H1 (cell line): Measurements from ENCODE around the gene GALR2. TPM values are rescaled to one million over a fixed set of nuclear protein-coding genes. Genes with fewer than 3 reads are reported as not detected.

Source experiments
- CTCF ChIA-PET: fragments of 300-600 bp; sonication (Branson Sonifier 250); formaldehyde crosslinking; loops from one replicate; lab custom pipeline; 2021; ENCODE audit not compliant: partially characterized antibody; lab: Charles Lee
- POLR2A ChIA-PET: fragments of 300-600 bp; sonication (Branson Sonifier 250); formaldehyde crosslinking; loops from one replicate; lab custom pipeline; 2021; ENCODE audit warnings: inconsistent platforms; ENCODE audit not compliant: partially characterized antibody; lab: Charles Lee
- DNase-seq, 2 experiments: peaks; one replicate each; pipeline versions ENCODE4 v3.0.0 to v3.0.0-alpha.2; 2010 to 2022; ENCODE audit warnings: low spot score in 2 of 2, low read depth in 1 of 2, mixed read lengths in 1 of 2
- FAIRE-seq: peaks from 2 replicates; lab custom pipeline; 2011; peaks lifted over from hg19 to GRCh38; lab: Jason Lieb, UNC
- H2AFZ ChIP-seq: 2 replicates; pipeline ENCODE4 v1.8.1; 2012; ENCODE audit warnings: low read length, inconsistent platforms
- H2AK5ac ChIP-seq: 2 replicates; pipeline ENCODE4 v1.6.1; 2013; ENCODE audit warnings: low read depth, low read length
- H2BK120ac ChIP-seq: replicated peaks from 2 replicates; pipeline ENCODE3; 2013; ENCODE audit warnings: low read depth, low read length, inconsistent platforms
- H2BK12ac ChIP-seq: 2 replicates; pipeline ENCODE4 v1.6.1; 2013; ENCODE audit warnings: low read depth, low read length
- H2BK15ac ChIP-seq: 2 replicates; pipeline ENCODE4 v1.6.1; 2013; ENCODE audit warnings: low read length
- H2BK20ac ChIP-seq: 2 replicates; pipeline ENCODE4 v1.6.1; 2013; ENCODE audit warnings: low read length
- H2BK5ac ChIP-seq: 2 replicates; pipeline ENCODE4 v1.6.1; 2013; ENCODE audit warnings: low read depth, low read length
- H3K14ac ChIP-seq: 2 replicates; pipeline ENCODE4 v1.6.1; 2013; ENCODE audit warnings: inconsistent platforms; ENCODE audit not compliant: insufficient read length
- H3K18ac ChIP-seq: 2 replicates; pipeline ENCODE4 v1.6.1; 2013; ENCODE audit warnings: low read length; ENCODE audit errors: extremely low read depth
- H3K23ac ChIP-seq: 2 replicates; pipeline ENCODE4 v1.6.1; 2013; ENCODE audit warnings: inconsistent platforms; ENCODE audit not compliant: insufficient read length
- H3K23me2 ChIP-seq: 2 replicates; pipeline ENCODE4 v1.6.1; 2013; ENCODE audit warnings: low read depth, low read length
- H3K27ac ChIP-seq: 2 replicates; pipeline ENCODE4 v1.6.1; 2011; ENCODE audit warnings: low read depth, low read length, inconsistent platforms
- H3K27me3 ChIP-seq, 4 experiments: replicated peaks in 1 of 4; 1 replicate in 1 of 4; 2 replicates in 3 of 4; pipeline versions ENCODE4 v1.6.1 to v1.8.1; 2011 to 2013; ENCODE audit warnings: low read length in 3 of 4, mild to moderate bottlenecking in 3 of 4, inconsistent platforms in 2 of 4, mixed read lengths in 2 of 4, moderate library complexity in 1 of 4; ENCODE audit not compliant: control insufficient read depth in 3 of 4, insufficient read depth in 3 of 4; ENCODE audit errors: extremely low read depth in 1 of 4
- H3K36me3 ChIP-seq, 4 experiments: 2 replicates each; pipeline versions ENCODE4 v1.6.1 to v1.8.1; 2011 to 2013; ENCODE audit warnings: mild to moderate bottlenecking in 4 of 4, low read length in 3 of 4, moderate library complexity in 2 of 4, control low read depth in 1 of 4, inconsistent platforms in 1 of 4; ENCODE audit not compliant: insufficient read depth in 4 of 4, control insufficient read depth in 2 of 4
- H3K4ac ChIP-seq: replicated peaks from 2 replicates; pipeline ENCODE3; 2013; ENCODE audit warnings: low read length, low read depth, mixed read lengths, inconsistent platforms; ENCODE audit not compliant: insufficient read length
- H3K4me1 ChIP-seq, 4 experiments: replicated peaks in 1 of 4; 1 replicate in 1 of 4; 2 replicates in 3 of 4; pipeline versions ENCODE4 v1.6.1 to v1.8.1; 2011 to 2013; ENCODE audit warnings: low read length in 3 of 4, inconsistent platforms in 2 of 4, mixed read lengths in 1 of 4; ENCODE audit not compliant: insufficient read depth in 4 of 4, control insufficient read depth in 3 of 4
- H3K4me2 ChIP-seq, 2 experiments: 2 replicates each; pipeline versions ENCODE4 v1.6.1 to v1.8.1; 2011 to 2013; ENCODE audit warnings: low read depth in 2 of 2, low read length in 2 of 2, control low read depth in 1 of 2, inconsistent platforms in 1 of 2, mild to moderate bottlenecking in 1 of 2; ENCODE audit not compliant: insufficient read depth in 1 of 2
- H3K4me3 ChIP-seq, 4 experiments: fragments of 200-600, 300-600 bp in 1 of 4; sonication (generic), shearing (Covaris generic), sonication (Bioruptor Twin) in 1 of 4; 2 replicates each; pipeline versions ENCODE4 v1.5.1 to v1.8.1; 2011 to 2016; ENCODE audit warnings: low read length in 4 of 4, low read depth in 3 of 4, control low read depth in 2 of 4, inconsistent platforms in 2 of 4, mild to moderate bottlenecking in 2 of 4, mixed read lengths in 1 of 4, moderate library complexity in 1 of 4; ENCODE audit not compliant: insufficient read depth in 2 of 4; ENCODE audit errors: extremely low read depth in 1 of 4
- H3K56ac ChIP-seq: replicated peaks from 2 replicates; pipeline ENCODE3; 2013; ENCODE audit warnings: low read depth, mild to moderate bottlenecking, mixed read lengths, low read length, inconsistent platforms; ENCODE audit not compliant: insufficient read length
- H3K79me1 ChIP-seq: 2 replicates; pipeline ENCODE4 v1.6.1; 2013; ENCODE audit warnings: low read depth, low read length, control low read depth
- H3K79me2 ChIP-seq, 2 experiments: 2 replicates each; pipeline versions ENCODE4 v1.6.1 to v1.8.1; 2012 to 2013; ENCODE audit warnings: low read length in 2 of 2, mild to moderate bottlenecking in 2 of 2, inconsistent platforms in 1 of 2; ENCODE audit not compliant: insufficient read depth in 2 of 2, control insufficient read depth in 1 of 2
- H3K9ac ChIP-seq, 4 experiments: replicated peaks in 1 of 4; 1 replicate in 1 of 4; 2 replicates in 3 of 4; pipeline versions ENCODE4 v1.6.1 to v1.8.1; 2011 to 2013; ENCODE audit warnings: low read depth in 3 of 4, low read length in 3 of 4, control low read depth in 2 of 4, mild to moderate bottlenecking in 2 of 4, moderate library complexity in 2 of 4, inconsistent platforms in 1 of 4; ENCODE audit errors: extremely low read depth in 1 of 4
- H3K9me3 ChIP-seq, 2 experiments: 2 replicates each; pipeline versions ENCODE4 v1.6.1 to v1.8.1; 2012 to 2013; ENCODE audit warnings: mild to moderate bottlenecking in 2 of 2, moderate library complexity in 2 of 2, control low read depth in 1 of 2, inconsistent platforms in 1 of 2, low read depth in 1 of 2, low read length in 1 of 2, mixed read lengths in 1 of 2; ENCODE audit not compliant: insufficient read depth in 2 of 2
- H4K20me1 ChIP-seq, 2 experiments: replicated peaks in 1 of 2; 2 replicates each; pipeline versions ENCODE3 to v1.8.1; 2011 to 2013; ENCODE audit warnings: inconsistent platforms in 2 of 2, low read length in 2 of 2, mild to moderate bottlenecking in 1 of 2; ENCODE audit not compliant: insufficient read depth in 2 of 2, control insufficient read depth in 1 of 2
- H4K5ac ChIP-seq: 2 replicates; pipeline ENCODE4 v1.6.1; 2013; ENCODE audit warnings: low read length, low read depth, mixed read lengths, inconsistent platforms; ENCODE audit not compliant: insufficient read length
- H4K8ac ChIP-seq: 2 replicates; pipeline ENCODE4 v1.8.0; 2013; ENCODE audit warnings: mild to moderate bottlenecking, moderate library complexity, low read length, inconsistent platforms; ENCODE audit not compliant: insufficient read depth; ENCODE audit errors: extremely low read depth
- H4K91ac ChIP-seq: replicated peaks from 2 replicates; pipeline ENCODE3; 2013; ENCODE audit warnings: low read length, mixed read lengths, inconsistent platforms; ENCODE audit not compliant: insufficient read length
- CHD2 ChIP-seq: IDR thresholded peaks from 2 replicates; pipeline ENCODE4 v1.6.1; 2012; ENCODE audit warnings: low read length, improper control_type of control experiment
- EP300 ChIP-seq, 2 experiments: IDR thresholded peaks; 1 replicate in 1 of 2; 2 replicates in 1 of 2; pipeline ENCODE4 v1.6.1; 2011 to 2012; ENCODE audit warnings: low read depth in 2 of 2, low read length in 2 of 2, mild to moderate bottlenecking in 2 of 2, borderline replicate concordance in 1 of 2, inconsistent platforms in 1 of 2, moderate library complexity in 1 of 2
- JUND ChIP-seq: IDR thresholded peaks from 2 replicates; pipeline ENCODE4 v1.6.1; 2011; ENCODE audit warnings: mild to moderate bottlenecking, improper control_type of control experiment, low read length
- KDM4A ChIP-seq: IDR thresholded peaks from one replicate; pipeline ENCODE4 v1.7.1; 2012; ENCODE audit warnings: low read depth, mild to moderate bottlenecking, moderate library complexity, low read length, inconsistent platforms; ENCODE audit not compliant: severe bottlenecking
- MAFK ChIP-seq: IDR thresholded peaks from 2 replicates; pipeline ENCODE4 v1.6.1; 2012; ENCODE audit warnings: low read depth, mild to moderate bottlenecking, improper control_type of control experiment, low read length
- PHF8 ChIP-seq: fragments of 200-600 bp; sonication (generic); conservative IDR thresholded peaks from 2 replicates; pipeline ENCODE4 v1.7.1; 2012; ENCODE audit warnings: low read depth, mild to moderate bottlenecking, inconsistent platforms, low read length, moderate library complexity
- POLR2A ChIP-seq, 2 experiments: IDR thresholded peaks; 1 replicate in 1 of 2; 2 replicates in 1 of 2; pipeline ENCODE4 v1.6.1; 2011; ENCODE audit warnings: low read depth in 2 of 2, low read length in 2 of 2, mild to moderate bottlenecking in 2 of 2; ENCODE audit errors: control extremely low read depth in 1 of 2
- RNF2 ChIP-seq: fragments of 200-900, 300-1000 bp; sonication (generic); IDR thresholded peaks from 2 replicates; pipeline ENCODE4 v1.7.1; 2016; ENCODE audit warnings: borderline replicate concordance, low read depth, mild to moderate bottlenecking, antibody characterized with exemption, low read length; ENCODE audit not compliant: poor library complexity, severe bottlenecking; ENCODE audit errors: missing control alignments
- SP2 ChIP-seq: IDR thresholded peaks from 2 replicates; pipeline ENCODE4 v1.6.1; 2012; ENCODE audit warnings: mild to moderate bottlenecking, low read length, inconsistent platforms
- SRF ChIP-seq: IDR thresholded peaks from 2 replicates; pipeline ENCODE4 v1.6.1; 2011; ENCODE audit warnings: mild to moderate bottlenecking, low read depth, low read length, moderate library complexity
- TAF1 ChIP-seq: IDR thresholded peaks from 2 replicates; pipeline ENCODE4 v1.6.1; 2011; ENCODE audit warnings: mild to moderate bottlenecking, low read depth, low read length
- WGBS, 2 experiments: shearing (Covaris generic) in 1 of 2; methylation state at CpG; one replicate each; pipeline versions ENCODE4 v1.1.6 to v1.1.7; 2013 to 2015; ENCODE audit warnings: low lambda C conversion rate in 2 of 2, mixed read lengths in 2 of 2, inconsistent platforms in 1 of 2, low coverage in 1 of 2, missing lambda C conversion rate in 1 of 2; ENCODE audit not compliant: insufficient replicate concordance in 2 of 2, insufficient coverage in 1 of 2, insufficient read length in 1 of 2; ENCODE audit errors: extremely low coverage in 1 of 2, missing lambda C conversion rate in 1 of 2; 5-methylcytosine and 5-hydroxymethylcytosine counted together
- polyA plus RNA-seq, 7 experiments: library from polyadenylated mRNA; depleted of rRNA in 3 of 7; stranded (reverse) in 5 of 7; unstranded in 2 of 7; fragments of >200 nt in 5 of 7; fragments of 200-250 nt in 2 of 7; gene quantifications; 1 replicate in 5 of 7; 2 replicates in 1 of 7; 4 replicates in 1 of 7; pipeline versions ENCODE4 v1.2.1 to v1.2.3, GENCODE V29; 2011 to 2013; ENCODE audit warnings: missing spikeins in 2 of 7, mixed read lengths in 2 of 7
- total RNA-seq: library from RNA; stranded (reverse); fragmentation: NEBNext Ultra II Directional; extraction: Animal tissue kit (Norgen Biotek cat#: 25700); gene quantifications from 2 replicates; pipeline ENCODE4 v1.2.1, GENCODE V29; 2021
- TF ChIP-seq, protein P1 (sequence below): IDR thresholded peaks from 2 replicates; pipeline ENCODE4 v1.6.1; 2012; ENCODE audit warnings: inconsistent platforms

The GALR2 gene
- total and polyA plus RNA-seq, 2 of the 8 experiments (the other 6 are each of a cell fraction or from before 2014, with no cell fraction given) = 0.86 to 2.2 TPM

DNA sequence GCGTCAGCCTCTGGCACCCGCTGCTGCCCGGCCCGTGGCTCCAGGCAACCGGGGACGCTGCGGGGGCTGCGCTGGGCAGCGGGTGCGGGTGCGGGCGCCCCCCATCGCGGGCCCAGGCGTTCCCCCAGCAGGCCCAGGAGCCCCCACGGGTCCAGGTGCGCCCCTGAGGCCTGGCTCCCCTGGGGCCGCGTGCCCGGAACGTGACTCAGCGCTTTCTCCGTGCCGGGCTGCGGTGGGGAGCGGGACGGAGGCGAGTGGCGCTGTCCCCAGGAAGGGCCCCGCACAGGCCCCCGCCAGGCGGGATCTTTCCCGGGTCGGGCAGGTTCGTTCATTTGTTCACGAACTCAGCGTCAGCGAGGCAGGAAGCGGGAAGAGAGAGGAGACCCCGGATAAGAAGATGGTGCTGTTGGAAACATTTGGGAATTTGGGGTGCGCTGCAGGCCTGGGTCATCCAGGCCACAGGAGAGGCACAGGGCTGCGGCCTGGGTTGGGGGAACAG, 47.4 kb downstream of the GALR2 start:
- peak in 1 of 2 experiments; percentile 79 for DNase-seq
- no peaks in the 10 kb centered on the region for H4K20me1 ChIP-seq
- H4K5ac ChIP-seq = no peak overlapping the region
- H3K27ac ChIP-seq = no peak overlapping the region
- H2BK12ac ChIP-seq = peak overlapping the region; percentile 68
- peaks cover 0 to 13% (median 7%) of the 10 kb centered on the region in 4 experiments; a peak in 4 of 7 replicates for H3K27me3 ChIP-seq
- H3K4me3 ChIP-seq = peak overlapping the region in 3 of 4 experiments; percentile 1 to 48 (median 10); a peak in 5 of 8 replicates
- H2AFZ ChIP-seq = no peak overlapping the region
- peaks cover 7 to 32% (median 19%) of the 10 kb centered on the region in 4 experiments for H3K4me1 ChIP-seq
- no peak overlapping the region for H3K14ac ChIP-seq
- peak overlapping the region; percentile 89; the same call in 1 of the 2 replicates for H2BK20ac ChIP-seq
- H3K79me2 ChIP-seq = no peaks in the 10 kb centered on the region
- no peak overlapping the region for H2AK5ac ChIP-seq
- peak overlapping the region; percentile 84 for H4K8ac ChIP-seq
- FAIRE-seq = no peak
- H3K9ac ChIP-seq = no peak overlapping the region; a peak in 1 of 7 replicates
- H3K56ac ChIP-seq = peak overlapping the region; percentile 49
- H3K36me3 ChIP-seq = no peaks in the 10 kb centered on the region
- no peaks in the 10 kb centered on the region for H3K9me3 ChIP-seq
- peak overlapping the region; percentile 89 for H4K91ac ChIP-seq
- H2BK15ac ChIP-seq = no peak overlapping the region
- WGBS, 2 experiments = 32% methylated on average over 34 of the region's 42 CpGs; no CpG with 5 or more reads in 1 of the 2 experiments
- no peak overlapping the region for H2BK120ac ChIP-seq
- H3K23me2 ChIP-seq = peaks cover 2% of the 10 kb centered on the region; the same call in 1 of the 2 replicates
- H3K79me1 ChIP-seq = no peaks in the 10 kb centered on the region
- POLR2A ChIA-PET = interaction anchor here (0.8 to 5.4 kb wide), 10 partner anchors 11 to 119 kb away, joined by 3 to 70 read pairs (median 4); partner anchors contain the start of genes EXOC7, FOXJ1 and GALR2
- H3K23ac ChIP-seq = no peak overlapping the region
- H3K4me2 ChIP-seq = peak overlapping the region; percentile 5 to 57; a peak in 3 of 4 replicates
- peak overlapping the region; percentile 28 for H3K4ac ChIP-seq
- peak overlapping the region; percentile 52; the same call in 1 of the 2 replicates for H2BK5ac ChIP-seq
- H3K18ac ChIP-seq = peak overlapping the region; percentile 34
- CTCF ChIA-PET = interaction anchor here (0.7 to 41.5 kb wide), 20 partner anchors 10 to 244 kb away, joined by 3 to 778 read pairs (median 5); partner anchors contain the start of gene FOXJ1
- no peak for TF ChIP-seq SRF
- TF ChIP-seq PHF8 = 0 out of 2 replicates have a peak, but pooled peaks have one; percentile 14
- TF ChIP-seq CHD2 = no peak
- no peak for TF ChIP-seq EP300 (IDR thresholded peaks at IDR 0.05; ENCODE audit: borderline replicate concordance in 1 of 2, low read depth in 2 of 2, low read length in 2 of 2)
- TF ChIP-seq MAFK = peak; percentile 78; the same call in 1 of the 2 replicates
- no peak for TF ChIP-seq JUND
- TF ChIP-seq RNF2 = peak; percentile 50
- TF ChIP-seq KDM4A = no peak
- TF ChIP-seq SP2 = no peak
- TF ChIP-seq POLR2A (IDR thresholded peaks at IDR 0.05; ENCODE audit: control extremely low read depth in 1 of 2, low read depth in 2 of 2, low read length in 2 of 2) = no peak
- TF ChIP-seq, protein P1, sequence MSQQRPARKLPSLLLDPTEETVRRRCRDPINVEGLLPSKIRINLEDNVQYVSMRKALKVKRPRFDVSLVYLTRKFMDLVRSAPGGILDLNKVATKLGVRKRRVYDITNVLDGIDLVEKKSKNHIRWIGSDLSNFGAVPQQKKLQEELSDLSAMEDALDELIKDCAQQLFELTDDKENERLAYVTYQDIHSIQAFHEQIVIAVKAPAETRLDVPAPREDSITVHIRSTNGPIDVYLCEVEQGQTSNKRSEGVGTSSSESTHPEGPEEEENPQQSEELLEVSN = peak; percentile 77
- no peak for TF ChIP-seq TAF1
